ENCODE results near the gene RAB28. TPM values are rescaled to one million over a fixed set of nuclear protein-coding genes. Genes with fewer than 3 reads are reported as not detected.

RAB28 gene
- total RNA-seq, 2 experiments from 2014 or later, result 15.6 to 16.7 TPM

GRCh38 chr4:13355111-13355880, 128.8 kb downstream of the RAB28 start:
- peaks cover 15% of the 10 kb centered on the region for H3K36me3 Mint-ChIP-seq (ENCODE audit: low read depth)
- DNase-seq, result no peak

DNA sequence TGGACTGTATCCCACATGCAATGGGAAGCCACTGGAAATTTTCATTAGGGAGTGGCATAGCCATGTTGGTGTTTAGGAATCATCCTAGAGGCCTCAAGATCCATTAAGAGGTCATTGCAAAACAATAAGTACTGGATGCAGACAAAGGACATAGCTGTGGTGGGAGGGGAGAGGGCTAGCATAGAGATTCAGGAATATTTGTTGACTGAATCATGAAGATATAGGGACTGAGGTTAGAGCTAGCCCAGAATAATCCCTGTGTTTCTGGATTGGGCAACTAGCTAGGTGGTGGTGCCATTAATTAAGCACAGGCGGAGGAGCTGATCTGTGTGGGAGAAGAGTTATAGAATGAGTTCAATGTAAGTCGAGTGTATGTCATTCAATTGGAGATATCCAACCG, 135.0 kb downstream of the RAB28 start:
- intact Hi-C loops (cut with micrococcal nuclease), result no loop called here
- Mint-ChIP-seq H3K4me1 (ENCODE audit: low read depth) (no peaks in the 10 kb centered on the region), H3K27me3 (ENCODE audit: low read depth) (no peaks in the 10 kb centered on the region), H3K27ac (no peak overlapping the region), H3K36me3 (ENCODE audit: low read depth) (peaks cover 5% of the 10 kb centered on the region), H3K9me3 (peaks cover 8% of the 10 kb centered on the region), H3K4me3 (no peak overlapping the region)
- DNase-seq, result no peak
- CTCF ChIA-PET, result no interaction called here

More at GRCh38 chr4:13355111-13355880, 128.8 kb downstream of the RAB28 start:
- Mint-ChIP-seq H3K4me1 (ENCODE audit: low read depth) (no peaks in the 10 kb centered on the region), H3K4me3 (no peak overlapping the region), H3K27ac (no peak overlapping the region), H3K27me3 (ENCODE audit: low read depth) (no peaks in the 10 kb centered on the region), H3K9me3 (peaks cover 9% of the 10 kb centered on the region)
- intact Hi-C loops (cut with micrococcal nuclease), result no loop called here
- CTCF ChIA-PET, result interaction anchor here (0.6 kb wide), 1 partner anchor 107 kb away, joined by 3 read pairs; no protein-coding TSS in a partner anchor

DNA sequence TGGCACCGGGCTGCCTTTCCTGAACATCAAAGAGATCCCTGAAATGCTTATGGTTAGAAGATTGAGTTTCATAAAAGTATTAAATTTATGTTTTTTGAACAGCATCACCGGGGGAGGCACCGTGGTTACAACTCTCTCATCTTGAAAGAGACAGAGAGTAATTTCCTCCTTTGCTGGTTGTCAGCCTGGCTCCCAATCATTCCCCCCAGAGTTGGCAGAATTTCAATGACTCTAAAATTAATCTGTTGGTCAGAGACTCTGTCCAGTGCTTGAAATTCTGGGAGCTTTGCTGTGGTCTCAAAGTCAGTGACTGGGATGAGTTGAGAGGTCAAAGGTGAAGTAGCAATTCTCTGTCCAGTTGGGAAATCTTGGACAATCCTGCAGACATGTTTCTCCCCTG, 135.9 kb downstream of the RAB28 start:
- no peak overlapping the region for H3K4me3 Mint-ChIP-seq
- no peak for DNase-seq
- H3K27me3 Mint-ChIP-seq (ENCODE audit: low read depth), result no peaks in the 10 kb centered on the region
- H3K9me3 Mint-ChIP-seq, result peaks cover 8% of the 10 kb centered on the region
- no peak overlapping the region for H3K27ac Mint-ChIP-seq
- intact Hi-C loops (cut with micrococcal nuclease), result no loop called here
- CTCF ChIA-PET, result no interaction called here
- peaks cover 5% of the 10 kb centered on the region for H3K36me3 Mint-ChIP-seq (ENCODE audit: low read depth)
- no peaks in the 10 kb centered on the region for H3K4me1 Mint-ChIP-seq (ENCODE audit: low read depth)

GRCh38 chr4:13347517-13348125, 136.5 kb downstream of the RAB28 start:
- H3K27ac Mint-ChIP-seq, result no peak overlapping the region
- H3K9me3 Mint-ChIP-seq, result peaks cover 6% of the 10 kb centered on the region
- no peaks in the 10 kb centered on the region for H3K4me1 Mint-ChIP-seq (ENCODE audit: low read depth)
- H3K27me3 Mint-ChIP-seq (ENCODE audit: low read depth), result no peaks in the 10 kb centered on the region
- no peak for DNase-seq
- CTCF ChIA-PET, result no interaction called here
- H3K36me3 Mint-ChIP-seq (ENCODE audit: low read depth), result peaks cover 5% of the 10 kb centered on the region
- intact Hi-C loops (cut with micrococcal nuclease), result no loop called here
- H3K4me3 Mint-ChIP-seq, result no peak overlapping the region

DNA sequence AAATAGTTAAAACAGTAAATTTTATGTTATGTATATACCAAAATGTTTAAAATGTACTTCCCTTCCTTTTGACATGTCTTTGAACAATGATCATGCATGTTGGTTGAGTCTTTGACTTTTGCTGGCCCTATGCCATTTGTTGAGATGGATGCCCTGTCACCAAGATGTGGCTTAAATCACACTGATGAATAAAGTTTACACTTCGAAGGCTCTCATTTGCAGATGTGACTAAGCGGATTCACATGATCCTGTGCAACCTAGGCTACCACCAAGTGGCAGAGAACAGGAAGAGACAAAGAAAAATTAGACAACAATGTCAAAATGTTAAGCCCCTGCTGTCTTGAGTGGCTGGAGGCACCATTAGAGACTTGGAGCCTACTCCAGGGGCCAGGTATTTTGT, 139.9 kb downstream of the RAB28 start:
- no peaks in the 10 kb centered on the region for H3K4me1 Mint-ChIP-seq (ENCODE audit: low read depth)
- peaks cover 11% of the 10 kb centered on the region for H3K36me3 Mint-ChIP-seq (ENCODE audit: low read depth)
- intact Hi-C loops (cut with micrococcal nuclease), result no loop called here
- no peak overlapping the region for H3K27ac Mint-ChIP-seq
- no peak overlapping the region for H3K4me3 Mint-ChIP-seq
- H3K9me3 Mint-ChIP-seq, result peaks cover 3% of the 10 kb centered on the region
- no peak for DNase-seq
- no peaks in the 10 kb centered on the region for H3K27me3 Mint-ChIP-seq (ENCODE audit: low read depth)
- CTCF ChIA-PET, result no interaction called here

GRCh38 chr4:13340672-13341071, 143.5 kb downstream of the RAB28 start:
- CTCF ChIA-PET, result no interaction called here
- H3K9me3 Mint-ChIP-seq, result no peaks in the 10 kb centered on the region

DNA sequence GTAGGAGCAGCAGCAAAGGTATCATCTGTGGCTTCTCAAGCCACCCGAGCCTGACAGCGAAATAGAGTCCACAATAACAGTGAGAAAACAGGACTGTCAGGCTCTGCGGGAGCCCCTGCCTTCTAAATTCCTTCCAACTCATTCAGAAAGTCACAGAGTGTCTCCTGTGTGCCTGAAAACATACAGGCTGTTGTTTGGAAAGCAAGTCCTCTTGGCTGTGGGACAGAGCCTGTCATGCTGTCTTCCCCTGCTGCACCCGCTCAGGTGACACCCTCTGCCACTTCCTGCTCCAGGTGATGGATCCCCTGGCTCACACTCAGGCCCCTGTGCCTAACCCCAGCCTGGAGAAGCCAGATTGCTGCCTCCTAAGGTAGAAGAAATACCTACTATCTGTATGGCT, 152.3 kb downstream of the RAB28 start:
- H3K4me3 Mint-ChIP-seq, result no peak overlapping the region
- H3K36me3 Mint-ChIP-seq (ENCODE audit: low read depth), result peaks cover 14% of the 10 kb centered on the region
- DNase-seq, result no peak
- H3K9me3 Mint-ChIP-seq, result no peaks in the 10 kb centered on the region
- CTCF ChIA-PET, result no interaction called here
- no peaks in the 10 kb centered on the region for H3K27me3 Mint-ChIP-seq (ENCODE audit: low read depth)
- no peaks in the 10 kb centered on the region for H3K4me1 Mint-ChIP-seq (ENCODE audit: low read depth)
- H3K27ac Mint-ChIP-seq, result no peak overlapping the region
- intact Hi-C loops (cut with micrococcal nuclease), result no loop called here

More at GRCh38 chr4:13340672-13341071, 143.5 kb downstream of the RAB28 start:
- H3K27ac Mint-ChIP-seq, result no peak overlapping the region
- DNase-seq, result no peak
- peaks cover 24% of the 10 kb centered on the region for H3K36me3 Mint-ChIP-seq (ENCODE audit: low read depth)
- intact Hi-C loops (cut with micrococcal nuclease), result no loop called here
- no peak overlapping the region for H3K4me3 Mint-ChIP-seq
- H3K4me1 Mint-ChIP-seq (ENCODE audit: low read depth), result no peaks in the 10 kb centered on the region
- no peaks in the 10 kb centered on the region for H3K27me3 Mint-ChIP-seq (ENCODE audit: low read depth)

GRCh38 chr4:13329963-13330362, 154.2 kb downstream of the RAB28 start:
- H3K27me3 Mint-ChIP-seq (ENCODE audit: low read depth), result no peaks in the 10 kb centered on the region
- no peak for DNase-seq
- H3K36me3 Mint-ChIP-seq (ENCODE audit: low read depth), result peaks cover 6% of the 10 kb centered on the region
- CTCF ChIA-PET, result no interaction called here
- intact Hi-C loops (cut with micrococcal nuclease), result no loop called here
- H3K9me3 Mint-ChIP-seq, result no peaks in the 10 kb centered on the region
- H3K4me3 Mint-ChIP-seq, result no peak overlapping the region
- H3K27ac Mint-ChIP-seq, result no peak overlapping the region
- H3K4me1 Mint-ChIP-seq (ENCODE audit: low read depth), result no peaks in the 10 kb centered on the region

DNA sequence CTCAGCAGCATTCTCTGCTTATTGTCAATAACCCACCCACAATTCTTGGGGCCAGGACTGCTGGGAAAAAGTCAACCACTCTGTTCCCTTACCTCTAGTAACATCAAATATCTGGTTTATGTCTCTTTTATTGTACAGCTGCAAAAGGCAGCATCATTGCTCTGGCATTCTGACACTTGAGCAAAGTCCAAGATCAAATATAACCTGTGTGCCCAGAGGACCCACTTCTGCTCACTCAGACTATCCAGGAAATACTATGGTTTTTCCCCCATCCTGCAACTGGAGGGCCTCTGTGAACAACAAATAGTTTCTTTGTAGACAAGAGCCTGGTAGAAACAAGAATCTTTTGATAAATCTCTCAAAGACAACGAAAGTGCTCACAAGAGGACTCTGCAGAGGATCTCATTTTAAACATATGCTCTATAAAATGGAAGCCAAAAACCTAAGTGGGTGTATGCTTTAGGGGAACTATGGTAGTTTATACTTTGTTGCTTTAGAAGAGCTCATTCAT, 154.7 kb downstream of the RAB28 start:
- Mint-ChIP-seq H3K4me1 (ENCODE audit: low read depth) (no peaks in the 10 kb centered on the region), H3K36me3 (ENCODE audit: low read depth) (peaks cover 11% of the 10 kb centered on the region), H3K27ac (no peak overlapping the region), H3K9me3 (peaks cover 2% of the 10 kb centered on the region), H3K4me3 (no peak overlapping the region), H3K27me3 (ENCODE audit: low read depth) (no peaks in the 10 kb centered on the region)
- intact Hi-C loops (cut with micrococcal nuclease), result no loop called here
- CTCF ChIA-PET, result no interaction called here
- DNase-seq, result no peak

GRCh38 chr4:13328591-13328990, 155.5 kb downstream of the RAB28 start:
- Mint-ChIP-seq H3K27ac (no peak overlapping the region), H3K27me3 (ENCODE audit: low read depth) (no peaks in the 10 kb centered on the region), H3K4me1 (ENCODE audit: low read depth) (no peaks in the 10 kb centered on the region), H3K36me3 (ENCODE audit: low read depth) (peaks cover 12% of the 10 kb centered on the region), H3K9me3 (peaks cover 2% of the 10 kb centered on the region), H3K4me3 (no peak overlapping the region)
- CTCF ChIA-PET, result no interaction called here
- no peak for DNase-seq
- intact Hi-C loops (cut with micrococcal nuclease), result no loop called here

DNA sequence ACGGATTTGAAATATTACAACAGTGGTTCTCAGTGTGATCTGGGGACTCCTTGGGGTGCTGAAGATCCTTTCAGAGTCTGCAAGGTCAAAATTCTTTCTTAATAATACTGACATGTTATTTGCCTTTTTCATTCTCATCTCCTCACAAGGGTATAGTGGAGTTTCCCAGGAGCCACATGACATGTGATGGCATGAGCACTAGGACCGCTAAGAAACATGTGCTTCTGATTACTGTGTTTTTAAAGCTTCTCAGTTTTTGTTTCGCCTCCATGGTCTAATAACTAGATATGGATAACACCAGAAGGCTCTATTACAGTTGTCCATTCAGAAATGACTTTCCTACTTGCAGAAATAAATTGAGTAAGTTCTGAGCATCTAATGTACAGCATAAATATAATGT, 156.1 kb downstream of the RAB28 start:
- Mint-ChIP-seq H3K4me1 (ENCODE audit: low read depth) (no peaks in the 10 kb centered on the region), H3K27me3 (ENCODE audit: low read depth) (no peaks in the 10 kb centered on the region), H3K9me3 (peaks cover 2% of the 10 kb centered on the region), H3K36me3 (ENCODE audit: low read depth) (peaks cover 10% of the 10 kb centered on the region), H3K4me3 (no peak overlapping the region), H3K27ac (no peak overlapping the region)
- intact Hi-C loops (cut with micrococcal nuclease), result no loop called here
- CTCF ChIA-PET, result no interaction called here
- DNase-seq, result no peak

GRCh38 chr4:13325744-13326143, 158.4 kb downstream of the RAB28 start:
- no peaks in the 10 kb centered on the region for H3K4me1 Mint-ChIP-seq (ENCODE audit: low read depth)
- no peak overlapping the region for H3K4me3 Mint-ChIP-seq
- peaks cover 22% of the 10 kb centered on the region for H3K36me3 Mint-ChIP-seq (ENCODE audit: low read depth)
- H3K9me3 Mint-ChIP-seq, result peaks cover 8% of the 10 kb centered on the region
- CTCF ChIA-PET, result no interaction called here
- no peaks in the 10 kb centered on the region for H3K27me3 Mint-ChIP-seq (ENCODE audit: low read depth)
- DNase-seq, result no peak
- H3K27ac Mint-ChIP-seq, result no peak overlapping the region
- intact Hi-C loops (cut with micrococcal nuclease), result no loop called here

DNA sequence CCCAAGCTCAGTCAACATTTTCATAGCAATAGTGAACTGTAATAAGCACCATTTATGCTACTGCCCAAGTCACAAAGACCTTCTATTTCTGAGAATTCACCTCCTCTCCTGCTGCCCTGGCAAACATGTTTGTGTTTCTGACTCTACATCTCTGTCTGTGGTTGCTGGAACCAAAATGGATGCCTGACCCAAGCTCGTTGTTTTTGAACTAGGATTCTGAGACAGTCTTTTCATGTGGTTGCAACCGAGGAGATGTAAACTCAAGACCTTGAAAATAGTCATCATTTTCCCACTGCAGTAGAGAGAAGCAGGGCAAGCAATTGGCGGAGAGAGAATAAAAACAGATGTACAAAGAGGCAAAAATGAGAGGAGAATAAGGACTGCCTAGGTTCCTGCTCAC, 160.2 kb downstream of the RAB28 start:
- no peak overlapping the region for H3K27ac Mint-ChIP-seq
- H3K36me3 Mint-ChIP-seq (ENCODE audit: low read depth), result peaks cover 22% of the 10 kb centered on the region
- no peaks in the 10 kb centered on the region for H3K4me1 Mint-ChIP-seq (ENCODE audit: low read depth)
- CTCF ChIA-PET, result no interaction called here
- peaks cover 8% of the 10 kb centered on the region for H3K9me3 Mint-ChIP-seq
- no peak for DNase-seq
- intact Hi-C loops (cut with micrococcal nuclease), result no loop called here
- no peak overlapping the region for H3K4me3 Mint-ChIP-seq
- no peaks in the 10 kb centered on the region for H3K27me3 Mint-ChIP-seq (ENCODE audit: low read depth)
